ENCODE results near the gene GUCY1A2.
"Not testable (repeated sequence)": the region's sequence is repeated elsewhere in the genome, so short reads cannot be mapped to it uniquely, and the experiment has no call there.

The GUCY1A2 gene

GRCh38 chr11:106828576-106828975 is 189.7 kb downstream of the GUCY1A2 start:
- no peak for DNase-seq

DNA sequence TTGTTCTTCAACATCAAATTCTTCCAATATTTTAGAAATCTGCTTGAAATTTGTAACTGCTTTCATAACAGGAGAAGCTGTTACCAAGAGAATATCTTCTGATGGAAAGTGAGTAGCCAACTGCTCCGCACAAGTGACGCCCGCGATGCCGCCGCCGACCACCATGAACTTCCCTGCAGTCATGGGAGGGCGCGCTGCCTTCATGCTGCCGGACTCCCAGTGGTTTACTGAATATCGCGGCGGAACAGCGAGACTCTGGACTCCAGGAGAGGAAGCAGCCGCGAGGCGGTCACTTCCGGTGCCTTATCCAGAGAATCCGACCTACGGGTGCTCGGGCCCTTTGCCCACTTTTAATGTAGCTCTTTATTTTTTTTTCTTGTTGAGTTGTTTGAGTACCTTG is 190.6 kb downstream of the GUCY1A2 start:
- DNase-seq, result no peak

DNA sequence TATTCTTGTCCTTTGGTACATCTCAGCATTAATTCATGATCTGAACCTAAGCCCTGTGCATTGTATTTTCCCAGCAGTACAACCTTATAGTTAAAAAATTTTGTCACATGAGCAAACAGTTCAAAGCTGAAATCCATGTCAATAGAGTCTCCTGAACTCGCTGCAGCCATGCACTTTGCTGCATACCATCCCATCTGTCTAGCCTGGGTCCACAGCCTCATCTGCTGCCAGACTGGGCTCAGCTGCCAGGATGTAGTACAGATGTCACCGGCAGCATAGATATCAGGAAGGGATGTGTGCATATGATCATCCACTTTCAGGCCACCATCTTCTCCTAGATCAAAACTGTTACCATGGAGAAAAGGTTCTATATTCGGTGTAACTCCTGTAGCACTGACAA is 191.7 kb downstream of the GUCY1A2 start:
- DNase-seq, result not testable (repeated sequence)

DNA sequence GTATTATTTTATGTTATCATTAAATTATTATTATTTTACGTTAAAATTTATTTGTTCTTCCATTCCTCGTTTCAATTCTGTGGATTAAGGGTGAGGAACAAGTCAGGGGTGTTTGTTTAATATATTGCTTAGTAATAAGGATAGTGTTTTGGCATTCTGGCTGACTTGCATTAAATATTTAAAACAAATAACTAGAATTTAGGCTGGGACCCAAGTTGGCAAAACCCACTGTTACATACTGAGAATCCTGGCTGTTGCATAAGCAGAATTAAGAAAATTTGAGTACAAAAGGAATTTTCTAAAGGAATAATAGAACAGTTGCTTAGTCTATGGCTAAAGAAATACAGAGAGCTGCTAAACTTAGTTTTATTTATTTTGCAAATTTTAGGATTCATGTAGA is 196.4 kb downstream of the GUCY1A2 start:
- DNase-seq, result no peak

- DNase-seq, result no peak
Measured at GRCh38 chr11:106821291-106821690, 197.0 kb downstream of the GUCY1A2 start.

DNA sequence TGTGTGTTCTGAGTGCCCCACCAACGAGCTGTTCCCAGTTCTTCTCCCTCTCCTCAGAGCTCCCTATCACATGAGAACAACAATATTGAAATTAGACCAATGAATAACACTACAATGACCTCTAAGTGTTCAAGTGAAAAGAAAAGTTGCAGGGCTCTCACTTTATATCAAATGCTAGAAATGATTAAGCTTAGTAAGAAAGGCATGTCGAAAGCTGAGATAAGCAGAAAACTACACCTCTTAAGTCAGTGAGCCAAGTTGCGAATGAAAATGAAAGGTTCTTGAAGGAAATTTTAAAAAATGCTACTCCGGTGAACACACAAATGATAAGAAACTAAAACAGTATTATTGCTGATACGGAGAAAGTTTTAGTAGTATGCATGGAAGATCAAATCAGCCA is 199.8 kb downstream of the GUCY1A2 start:
- no peak for DNase-seq

DNA sequence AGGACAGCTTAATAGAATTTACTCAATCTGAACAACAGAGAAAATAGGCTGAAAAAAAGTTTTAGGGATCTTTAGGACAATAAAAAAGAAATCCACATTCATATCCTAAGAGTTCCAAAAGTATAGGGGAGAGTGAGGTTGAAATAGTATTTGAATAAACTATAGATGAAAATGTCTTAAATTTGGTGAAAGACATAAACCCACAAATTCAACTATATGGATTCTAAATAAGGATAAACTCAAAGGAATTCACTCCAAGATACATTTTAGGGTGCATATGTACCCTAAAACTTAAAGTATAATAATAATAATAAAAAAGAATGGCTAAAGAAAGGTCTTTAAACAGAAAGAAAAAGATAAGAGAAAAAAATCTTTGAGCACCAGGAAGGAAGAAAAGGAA is 203.1 kb downstream of the GUCY1A2 start:
- DNase-seq, result no peak

- DNase-seq, result no peak
Measured at GRCh38 chr11:106813806-106814205, 204.5 kb downstream of the GUCY1A2 start.

GRCh38 chr11:106794058-106794457 is 224.2 kb downstream of the GUCY1A2 start:
- DNase-seq, result no peak

GRCh38 chr11:106789406-106789805 is 228.9 kb downstream of the GUCY1A2 start:
- no peak for DNase-seq

GRCh38 chr11:106787454-106787853 is 230.8 kb downstream of the GUCY1A2 start:
- DNase-seq, result no peak

- DNase-seq, result no peak
Measured at GRCh38 chr11:106785913-106786650, 232.2 kb downstream of the GUCY1A2 start.

DNA sequence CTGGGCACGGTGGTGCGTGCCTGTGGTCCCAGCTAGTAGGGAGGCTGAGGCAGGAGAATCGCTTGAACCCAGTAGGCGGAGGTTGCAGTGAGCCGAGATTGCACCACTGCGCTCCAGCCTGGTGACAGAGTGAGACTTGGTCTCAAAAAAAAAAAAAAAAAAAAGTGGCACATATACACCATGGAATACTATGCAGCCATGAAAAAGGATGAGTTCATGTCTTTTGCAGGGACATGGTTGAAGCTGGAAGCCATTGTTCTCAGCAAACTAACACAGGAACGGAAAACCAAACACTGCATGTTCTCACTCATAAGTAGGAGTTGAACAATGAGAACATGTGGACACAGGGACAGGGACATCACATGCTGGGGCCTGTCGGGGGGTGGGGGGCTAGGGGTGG is 241.0 kb downstream of the GUCY1A2 start:
- not testable (repeated sequence) for DNase-seq

GRCh38 chr11:106770489-106771085 is 247.7 kb downstream of the GUCY1A2 start:
- DNase-seq, result no peak

DNA sequence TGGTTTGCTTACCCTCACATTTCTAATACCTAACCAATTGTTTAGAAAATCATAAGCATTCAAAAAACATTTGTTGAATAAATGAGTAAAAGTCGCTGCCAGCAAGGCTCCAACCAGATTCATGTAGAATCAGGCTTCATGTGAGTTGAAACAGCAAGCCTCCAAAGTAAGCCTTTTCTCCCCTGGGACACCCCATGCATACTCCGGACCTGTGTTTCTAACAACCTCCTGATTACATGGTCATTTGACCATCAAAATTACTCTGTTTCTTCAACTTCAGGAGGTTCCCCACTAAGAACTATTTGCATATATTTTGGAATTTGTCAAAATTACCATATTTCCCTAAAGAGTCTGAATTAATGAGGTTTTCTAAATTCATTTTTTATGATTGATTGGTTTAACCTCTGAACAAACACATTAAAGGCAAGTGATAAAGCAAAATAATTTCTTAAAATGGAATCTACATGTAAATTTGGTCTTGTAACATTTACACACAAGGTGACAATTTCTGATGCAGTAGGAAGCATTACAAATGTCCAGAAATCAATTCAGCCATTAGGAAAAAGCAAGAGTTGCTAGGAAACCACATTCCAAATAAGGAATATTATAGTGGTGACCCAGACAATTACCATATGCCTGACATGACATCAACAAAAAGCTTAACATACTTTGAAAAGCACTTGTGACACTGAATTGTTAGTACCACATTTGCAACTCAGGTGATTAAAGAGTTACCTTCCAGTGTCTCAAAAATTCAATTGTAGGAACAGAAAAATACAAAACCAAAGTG is 252.6 kb downstream of the GUCY1A2 start:
- DNase-seq, result no peak

DNA sequence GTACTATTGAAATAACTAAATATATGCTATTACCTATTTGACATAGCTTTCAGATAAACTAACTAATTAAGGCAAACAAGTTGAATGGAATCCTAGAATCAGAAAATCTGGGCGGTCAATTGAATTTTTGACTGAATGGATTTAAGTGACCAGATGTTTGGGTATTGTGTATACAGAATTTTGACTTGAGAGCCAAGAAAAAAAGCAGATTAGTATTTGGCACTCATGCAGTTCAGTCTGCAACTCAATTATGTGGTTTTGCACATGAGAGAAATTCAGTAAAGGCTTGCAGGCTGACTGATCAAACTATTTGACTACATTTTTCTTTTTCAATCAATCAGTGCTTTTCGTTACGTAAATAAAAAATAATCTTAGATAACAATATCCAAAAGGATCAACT is 254.8 kb downstream of the GUCY1A2 start:
- no peak for DNase-seq

DNA sequence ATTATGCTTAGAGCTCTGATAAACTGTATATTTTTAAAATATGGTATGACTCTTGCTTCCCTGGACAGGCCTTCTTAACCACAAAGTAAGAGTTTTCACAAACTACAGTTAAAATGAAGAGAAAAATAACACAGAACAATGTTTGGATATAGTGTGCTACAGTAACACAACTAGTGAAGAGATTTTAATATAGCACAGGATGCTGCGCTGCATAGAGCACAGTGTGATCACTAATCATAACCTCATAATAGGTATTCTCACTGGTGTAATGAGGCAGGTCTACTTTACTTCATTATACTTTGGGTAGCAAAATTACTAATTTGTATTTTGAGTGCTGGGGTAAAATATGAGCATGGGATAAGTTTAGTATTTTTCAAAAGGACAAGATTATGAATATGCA is 256.5 kb downstream of the GUCY1A2 start:
- DNase-seq, result no peak

- DNase-seq, result no peak
Measured at GRCh38 chr11:106761240-106761639, 257.0 kb downstream of the GUCY1A2 start.

- DNase-seq, result no peak
Measured at GRCh38 chr11:106748059-106748458, 270.2 kb downstream of the GUCY1A2 start.

DNA sequence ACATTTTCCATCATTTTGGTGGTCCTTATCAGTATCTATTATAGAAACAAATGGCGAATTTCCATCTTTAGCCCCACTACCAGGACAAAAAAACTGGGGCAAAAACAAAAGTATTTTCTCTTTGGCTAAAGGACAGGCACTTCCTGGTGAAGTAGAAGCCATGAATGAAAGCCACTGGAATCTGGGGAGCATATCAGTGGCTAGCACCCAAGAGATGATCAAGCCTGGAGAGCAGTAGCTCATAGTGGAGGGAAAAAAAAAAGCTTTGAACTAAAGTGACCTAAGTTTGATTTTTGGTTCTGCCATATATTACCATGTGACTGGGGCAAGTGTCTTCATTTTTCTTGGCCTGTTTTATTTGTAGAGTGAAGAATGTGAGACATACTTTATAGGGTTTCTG is 272.3 kb downstream of the GUCY1A2 start:
- no peak for DNase-seq

GRCh38 chr11:106733635-106734034 is 284.6 kb downstream of the GUCY1A2 start:
- no peak for DNase-seq

DNA sequence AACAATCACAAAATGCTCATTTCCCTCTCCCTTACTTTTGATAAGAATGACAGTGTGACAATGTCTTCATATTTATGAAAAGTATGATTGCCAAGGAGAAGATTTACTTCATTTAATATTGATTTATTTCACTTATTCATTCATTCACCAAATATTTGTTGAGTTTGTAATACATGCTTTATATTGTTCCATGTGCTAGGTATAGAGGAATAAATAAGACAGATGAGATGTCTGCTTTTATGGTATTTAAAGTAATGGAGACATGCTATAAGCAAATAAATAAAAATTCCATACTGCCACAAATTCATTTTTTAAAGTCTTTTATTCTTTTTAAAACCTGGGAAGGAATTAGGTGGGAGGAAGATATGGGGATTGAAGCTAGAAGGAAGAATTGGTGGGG is 289.4 kb downstream of the GUCY1A2 start:
- no peak for DNase-seq

- DNase-seq, result no peak
Measured at GRCh38 chr11:106728379-106728778, 289.9 kb downstream of the GUCY1A2 start.

DNA sequence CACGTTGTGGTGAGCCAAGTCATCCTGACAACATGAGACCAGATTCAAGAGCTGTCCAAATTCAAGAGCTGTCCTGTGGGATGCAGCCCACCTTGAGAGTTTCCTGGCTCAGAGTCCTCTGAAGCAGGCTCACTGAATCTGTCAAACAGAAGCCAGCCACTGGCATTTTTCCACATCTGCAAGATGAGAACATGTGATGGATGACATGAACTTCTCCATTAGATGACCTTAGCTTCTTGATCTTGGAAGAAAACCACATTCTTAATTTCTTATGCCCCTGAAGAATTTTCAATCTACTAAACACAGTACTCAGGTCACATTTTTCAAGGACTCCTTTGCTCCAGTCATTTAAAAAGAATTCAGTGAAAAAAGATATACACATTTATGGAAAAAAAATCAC is 291.0 kb downstream of the GUCY1A2 start:
- no peak for DNase-seq

All from stimulated activated CD4-positive, alpha-beta T cell treated with anti-CD3 and anti-CD28 coated beads, Interleukin-4, amount 100 ng/mL, for 24 hours (primary cell).